Fibroblast of skin of left quadriceps (primary cell): Measurements from ENCODE around the gene NR6A1.

ENCODE experiments used
- DNase-seq, 2 experiments: peaks; one replicate each; pipeline ENCODE4 v3.0.0-alpha.2; 2013; ENCODE audit warnings: low read depth in 2 of 2

The NR6A1 gene

GRCh38 chr9:124488641-124489210 lies 282.4 kb downstream of the NR6A1 start:
- no peak for DNase-seq

- no peak for DNase-seq
Observed at GRCh38 chr9:124487260-124488182, 283.6 kb downstream of the NR6A1 start.

- DNase-seq, result no peak
Observed at GRCh38 chr9:124486778-124487259, 284.3 kb downstream of the NR6A1 start.

- DNase-seq, result no peak
Observed at GRCh38 chr9:124485936-124486335, 285.2 kb downstream of the NR6A1 start.

GRCh38 chr9:124485201-124485600 lies 285.9 kb downstream of the NR6A1 start:
- DNase-seq, result no peak

- DNase-seq, result no peak
Observed at GRCh38 chr9:124483481-124483880, 287.6 kb downstream of the NR6A1 start.

GRCh38 chr9:124482431-124483031 lies 288.6 kb downstream of the NR6A1 start:
- no peak for DNase-seq

GRCh38 chr9:124481115-124481514 lies 290.0 kb downstream of the NR6A1 start:
- no peak for DNase-seq

GRCh38 chr9:124480621-124480981 lies 290.5 kb downstream of the NR6A1 start:
- DNase-seq, result no peak

GRCh38 chr9:124479947-124480620 lies 291.0 kb downstream of the NR6A1 start:
- DNase-seq, result no peak

GRCh38 chr9:124479371-124479770 lies 291.7 kb downstream of the NR6A1 start:
- DNase-seq, result no peak

GRCh38 chr9:124478354-124478753 lies 292.8 kb downstream of the NR6A1 start:
- DNase-seq, result no peak

- no peak for DNase-seq
Observed at GRCh38 chr9:124477648-124478285, 293.3 kb downstream of the NR6A1 start.

- no peak for DNase-seq
Observed at GRCh38 chr9:124477211-124477647, 293.9 kb downstream of the NR6A1 start.

- DNase-seq, result no peak
Observed at GRCh38 chr9:124475868-124476690, 295.0 kb downstream of the NR6A1 start.

- DNase-seq, result no peak
Observed at GRCh38 chr9:124475158-124475867, 295.8 kb downstream of the NR6A1 start.

GRCh38 chr9:124474151-124474550 lies 297.0 kb downstream of the NR6A1 start:
- DNase-seq, result no peak

GRCh38 chr9:124473310-124473709 lies 297.8 kb downstream of the NR6A1 start:
- no peak for DNase-seq

GRCh38 chr9:124472770-124473169 lies 298.3 kb downstream of the NR6A1 start:
- DNase-seq, result no peak

- no peak for DNase-seq
Observed at GRCh38 chr9:124471761-124472160, 299.4 kb downstream of the NR6A1 start.
